Forelimb muscle (tissue), 1 donor: ENCODE results near the gene IDE. TPM values are rescaled to one million over a fixed set of nuclear protein-coding genes. Genes with fewer than 3 reads are reported as not detected.
A peak's percentile ranks its signal among the peaks of the same experiment; 100 is the strongest.
"Not testable (repeated sequence)": the region's sequence is repeated elsewhere in the genome, so short reads cannot be mapped to it uniquely, and the experiment has no call there.

ENCODE experiments used
- DNase-seq: peaks from one replicate; pipeline ENCODE4 v3.0.0-alpha.2; 2013; ENCODE audit warnings: low read depth
- polyA plus RNA-seq: library from polyadenylated mRNA; unstranded; fragments of 120-200 nt; gene quantifications from one replicate; pipeline ENCODE4 v1.2.1, GENCODE V29; 2013; ENCODE audit not compliant: insufficient read length

The IDE gene
- 15.3 TPM for polyA plus RNA-seq

DNA sequence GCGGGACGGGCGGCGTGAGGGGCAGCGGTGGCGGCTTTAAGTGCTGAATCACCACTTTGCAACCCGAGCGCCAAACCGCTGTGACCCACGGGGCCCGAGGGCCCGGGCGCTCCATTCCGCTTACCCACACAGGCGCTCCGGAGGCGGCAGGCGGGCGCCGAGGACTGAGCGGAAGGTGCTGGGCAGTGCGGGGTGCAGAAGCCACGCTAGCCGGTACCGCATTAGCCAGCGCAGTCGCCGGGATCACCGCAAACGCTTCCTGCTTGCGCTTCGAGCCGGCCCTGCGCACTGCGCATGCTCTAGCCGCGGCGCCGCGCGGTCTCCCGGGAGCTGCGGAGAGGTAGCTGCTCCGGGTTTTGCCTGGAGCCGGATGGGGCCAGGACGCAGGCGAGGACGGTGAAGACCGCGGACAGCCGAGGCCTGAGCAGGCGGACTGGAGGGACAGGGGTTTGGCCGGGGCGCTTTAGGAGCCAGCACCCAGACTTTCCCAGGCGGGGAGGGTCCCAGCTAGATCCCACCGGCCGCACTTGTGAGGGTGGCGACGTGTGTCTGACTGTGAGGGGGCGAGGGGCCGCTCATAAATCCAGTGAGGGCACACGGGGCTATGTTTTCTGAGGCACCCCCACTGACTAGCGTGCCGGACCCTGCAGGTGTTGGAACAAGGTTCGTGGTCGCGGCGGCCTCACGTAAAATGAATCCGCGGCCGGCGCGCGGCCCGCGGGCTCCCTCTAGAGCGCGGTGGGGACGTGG lies at the start of gene IDE:
TSS of gene IDE (minus strand) at position 296 of the 750 bp plus-strand sequence. CDS start at position 222, 74 bp downstream.
- DNase-seq = no peak

DNA sequence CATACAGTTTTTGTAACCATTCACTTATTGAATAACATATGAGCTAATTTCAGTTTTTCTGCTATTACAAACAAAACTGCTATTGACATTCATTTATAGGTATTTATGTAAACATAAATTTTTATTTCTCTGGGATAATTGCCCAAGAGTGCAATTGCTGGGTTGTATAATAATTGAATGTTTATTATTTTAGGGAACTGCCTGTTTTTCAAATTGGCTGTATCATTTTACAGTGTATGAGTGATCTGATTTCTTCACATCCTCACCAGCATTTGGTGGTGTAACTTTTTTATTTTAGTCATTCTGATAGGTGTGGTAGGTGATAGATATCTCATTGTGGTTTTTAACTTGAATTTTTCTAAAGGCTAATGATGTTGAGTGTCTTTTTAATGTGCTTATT lies 45.5 kb upstream of the IDE start:
- no peak for DNase-seq

DNA sequence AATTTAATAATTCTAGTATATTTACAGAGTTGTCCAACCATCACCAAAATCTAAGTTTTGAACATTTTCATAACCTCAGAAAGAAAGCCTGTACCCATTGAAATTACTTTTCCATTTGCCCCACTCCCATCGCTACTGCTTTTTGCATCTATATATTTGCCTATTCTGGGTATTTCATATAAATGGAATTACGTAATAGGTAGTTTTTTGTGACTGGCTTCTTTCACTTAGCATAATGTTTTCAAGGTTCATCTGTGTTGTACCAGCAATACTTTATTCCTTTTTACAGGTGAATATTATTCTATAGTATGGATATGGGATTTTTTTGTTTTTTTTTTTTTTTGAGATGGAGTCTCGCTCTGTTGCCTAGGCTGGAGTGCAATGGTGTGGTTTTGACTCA lies 41.6 kb upstream of the IDE start:
- no peak for DNase-seq

DNA sequence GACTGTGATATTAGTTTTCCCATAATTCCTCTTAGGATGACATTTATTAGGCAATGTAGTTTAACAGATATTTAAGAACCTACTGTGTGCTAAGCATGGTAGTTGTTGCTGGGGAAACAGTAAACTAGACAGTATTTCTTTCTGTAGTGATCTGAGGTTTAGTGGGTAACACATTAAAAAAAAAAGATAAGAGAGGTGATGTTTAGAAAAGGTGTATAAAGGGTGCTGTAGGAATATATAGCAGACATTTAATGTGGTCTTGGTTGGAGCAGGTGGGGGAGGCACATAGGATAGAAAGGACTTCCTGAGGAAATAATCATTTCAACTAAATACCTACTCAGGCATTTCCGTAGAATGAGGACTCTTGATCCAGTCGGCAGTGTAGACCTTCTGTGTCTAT lies 30.9 kb upstream of the IDE start:
- no peak for DNase-seq

DNA sequence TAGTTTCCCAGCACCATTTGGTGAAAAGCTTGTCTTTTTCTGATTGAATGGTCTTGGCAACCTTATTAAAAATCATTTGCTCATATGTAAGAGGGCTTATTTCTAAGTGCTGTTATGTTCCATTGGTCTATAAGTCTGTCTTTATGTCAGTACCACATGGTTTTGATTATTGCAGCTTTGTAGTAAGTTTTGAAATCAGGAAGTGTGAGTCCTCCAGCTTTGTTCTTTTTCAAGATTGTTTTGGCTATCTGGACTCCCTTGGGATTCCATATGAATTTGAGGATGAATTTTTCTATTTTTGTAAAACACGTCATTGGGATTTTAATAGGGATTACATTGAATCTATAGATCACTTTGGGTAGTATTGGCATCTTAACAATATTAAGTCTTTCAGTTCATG lies 24.4 kb upstream of the IDE start:
- DNase-seq = no peak

DNA sequence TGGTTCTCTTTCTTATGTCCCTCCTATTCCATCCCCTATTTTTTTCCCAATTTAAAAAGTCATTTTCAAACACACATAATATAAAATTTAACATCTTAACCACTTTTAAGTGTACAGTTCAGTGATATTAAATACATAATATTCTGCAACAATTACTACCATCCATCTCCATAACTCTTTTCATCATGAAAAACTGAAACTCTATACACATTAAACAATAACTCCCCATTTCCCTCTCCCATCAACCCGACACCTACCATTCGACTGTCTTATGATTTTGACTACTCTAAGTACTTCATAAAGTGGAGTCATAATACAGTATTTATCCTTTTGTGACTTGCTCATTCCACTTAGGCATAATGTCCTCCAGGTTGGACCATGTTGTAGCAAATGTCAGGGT lies 21.6 kb upstream of the IDE start:
- DNase-seq = no peak

DNA sequence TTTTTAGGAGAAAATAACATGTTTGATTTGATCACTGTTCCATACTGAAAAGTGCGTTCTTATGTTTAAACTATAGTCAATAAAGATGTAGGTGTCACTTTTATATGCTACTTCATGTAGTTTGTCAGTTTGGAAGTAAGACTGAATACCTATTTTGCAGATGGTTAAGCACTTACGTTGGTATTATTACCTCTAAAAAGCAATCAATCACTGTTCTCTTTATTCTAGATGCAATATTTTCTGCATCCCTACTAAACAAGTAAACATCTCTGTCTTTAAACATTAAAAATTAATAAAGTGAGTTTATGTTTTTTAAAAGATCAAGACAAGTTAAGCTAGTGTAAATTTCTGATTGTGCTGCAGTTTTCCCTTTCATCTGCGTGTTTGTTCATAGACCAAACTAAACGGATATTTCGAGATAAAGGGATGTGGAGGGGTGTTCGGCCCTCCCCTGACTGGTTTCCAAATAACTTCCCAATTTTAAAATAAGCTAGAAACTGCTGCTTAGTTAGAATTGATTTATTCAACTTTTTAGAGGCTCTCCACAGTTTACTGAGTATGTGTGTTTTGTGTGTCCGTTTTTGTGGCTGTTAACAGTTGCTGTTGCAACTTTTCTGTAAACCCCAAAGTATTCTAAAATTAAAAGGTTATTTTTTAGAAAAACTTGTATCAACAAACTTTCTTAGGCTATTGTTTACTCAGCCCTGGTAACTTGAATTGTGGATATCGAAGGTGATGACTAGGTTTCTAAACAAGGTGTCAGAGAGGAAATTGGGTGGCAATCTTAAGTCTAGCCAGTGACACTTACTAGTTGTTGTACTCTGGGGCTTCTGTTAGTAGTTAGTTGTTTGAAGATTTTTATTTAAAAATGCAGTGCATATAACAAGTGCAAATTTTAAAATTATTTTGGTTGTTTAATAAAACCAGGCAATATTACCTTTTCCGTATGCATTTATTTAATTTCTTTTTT lies 20.0 kb upstream of the IDE start:
- DNase-seq = no peak

DNA sequence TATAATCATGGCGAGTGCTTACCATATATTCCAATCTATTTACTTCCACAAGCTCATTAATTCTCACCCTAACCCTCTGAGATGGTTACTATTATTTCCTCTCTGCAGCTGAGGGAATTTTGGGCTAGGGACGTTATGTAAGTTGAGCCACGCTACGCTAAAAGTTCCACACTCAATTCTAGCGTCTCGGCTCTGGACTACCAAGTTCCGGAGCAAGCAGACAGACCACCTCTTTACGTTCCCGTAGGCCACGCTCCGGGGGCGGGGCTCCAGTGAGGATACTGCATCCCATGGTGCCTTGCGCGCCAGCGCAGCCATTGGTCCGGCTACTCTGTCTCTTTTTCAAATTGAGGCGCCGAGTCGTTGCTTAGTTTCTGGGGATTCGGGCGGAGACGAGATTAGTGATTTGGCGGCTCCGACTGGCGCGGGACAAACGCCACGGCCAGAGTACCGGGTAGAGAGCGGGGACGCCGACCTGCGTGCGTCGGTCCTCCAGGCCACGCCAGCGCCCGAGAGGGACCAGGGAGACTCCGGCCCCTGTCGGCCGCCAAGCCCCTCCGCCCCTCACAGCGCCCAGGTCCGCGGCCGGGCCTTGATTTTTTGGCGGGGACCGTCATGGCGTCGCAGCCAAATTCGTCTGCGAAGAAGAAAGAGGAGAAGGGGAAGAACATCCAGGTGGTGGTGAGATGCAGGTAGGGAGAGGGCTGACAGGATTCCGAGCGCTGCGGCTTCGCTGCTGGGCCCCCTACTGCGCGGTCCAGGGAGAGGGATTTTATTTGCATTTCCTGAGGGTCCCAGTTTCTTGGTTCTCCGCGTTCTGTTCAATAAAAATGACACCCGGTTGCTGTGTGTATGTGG lies 19.1 kb upstream of the IDE start, which contains the start of gene KIF11:
TSS of gene KIF11 (plus strand) at position 370 of the 858 bp plus-strand sequence. CDS start at position 616, 246 bp downstream.
- peak; percentile 95 for DNase-seq

DNA sequence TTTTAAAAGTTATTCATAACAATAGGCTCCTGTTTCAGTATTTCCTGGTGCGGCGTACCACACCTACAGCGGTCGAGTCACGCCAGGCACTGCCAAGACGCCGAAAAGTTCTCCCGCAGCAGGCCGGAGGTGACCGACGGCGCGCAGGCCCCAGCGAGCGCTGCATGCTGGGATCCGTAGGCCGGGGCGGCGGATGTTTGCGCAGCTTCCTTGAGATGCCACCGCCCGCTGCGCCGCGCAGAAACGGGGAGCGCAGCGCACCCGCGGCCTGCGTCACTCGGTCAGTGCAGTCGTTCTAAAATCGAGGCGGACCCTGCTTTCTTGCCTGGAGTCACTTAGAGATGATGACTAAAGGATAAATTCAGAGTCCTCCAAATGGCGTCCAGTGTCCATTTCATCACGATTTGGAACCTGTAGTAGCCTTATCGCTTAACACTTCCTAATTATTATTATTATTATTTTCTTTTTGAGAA lies 17.7 kb upstream of the IDE start:
- peak; percentile 81 for DNase-seq

DNA sequence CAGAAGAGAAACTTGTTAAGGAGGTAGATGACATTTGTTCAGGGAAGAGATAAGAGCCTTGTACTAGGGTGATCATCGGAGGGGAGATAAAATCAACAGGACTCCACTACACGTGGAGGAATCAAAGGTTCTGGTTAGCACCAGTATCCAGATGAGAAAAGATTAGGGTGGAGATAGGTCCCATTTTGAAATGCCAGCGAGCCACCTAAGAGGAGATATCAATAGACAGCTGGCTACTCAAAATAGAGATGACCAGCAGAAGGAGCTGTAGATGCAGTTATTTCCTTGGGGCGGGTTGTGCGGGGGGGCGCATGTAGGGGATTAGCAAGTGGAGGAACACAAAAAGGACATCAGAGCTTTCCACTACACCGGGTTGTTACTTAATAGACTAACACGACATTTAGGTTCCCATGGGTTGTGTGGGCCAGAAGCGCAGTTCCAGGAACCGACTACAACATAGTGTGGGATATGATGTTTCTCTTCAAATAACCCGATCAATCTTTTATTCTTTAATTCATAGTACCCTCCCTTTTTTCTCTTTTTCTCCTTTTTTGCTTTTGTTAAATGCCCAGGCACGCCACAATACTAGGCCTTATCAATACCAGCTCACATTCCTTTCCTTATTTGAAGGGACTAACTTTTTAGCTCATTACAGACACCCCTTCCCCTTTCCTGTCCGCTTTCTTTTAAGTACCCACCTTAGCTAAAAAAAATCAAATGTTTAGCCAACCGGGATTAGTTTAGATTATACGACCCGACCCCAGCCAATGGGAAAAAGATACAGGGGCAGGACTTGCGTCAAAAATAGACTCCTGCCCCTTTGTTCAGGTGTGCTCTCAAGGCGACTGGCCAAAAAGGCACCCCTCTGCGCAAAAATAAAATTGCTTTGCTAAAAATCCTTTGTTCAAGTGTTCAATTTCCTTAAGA lies 17.0 kb upstream of the IDE start:
- no peak for DNase-seq

DNA sequence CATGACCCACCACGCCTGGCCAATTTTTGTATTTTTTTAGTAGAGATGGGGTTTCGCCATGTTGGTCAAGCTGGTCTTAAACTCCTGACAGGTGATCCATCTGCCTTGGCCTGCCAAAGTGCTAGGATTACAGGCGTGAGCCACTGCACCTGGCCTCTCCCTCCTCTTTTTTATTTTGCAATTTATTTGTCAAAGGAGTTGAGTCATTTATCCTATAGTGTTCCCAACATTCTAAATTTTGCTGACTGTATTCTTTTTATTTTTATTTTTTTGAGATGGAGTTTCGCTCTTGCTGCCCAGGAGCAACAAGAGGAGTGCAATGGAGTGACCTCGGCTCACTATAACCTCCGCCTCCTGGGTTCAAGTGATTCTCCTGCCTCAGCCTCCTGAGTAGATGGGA lies 8.5 kb upstream of the IDE start:
- not testable (repeated sequence) for DNase-seq

DNA sequence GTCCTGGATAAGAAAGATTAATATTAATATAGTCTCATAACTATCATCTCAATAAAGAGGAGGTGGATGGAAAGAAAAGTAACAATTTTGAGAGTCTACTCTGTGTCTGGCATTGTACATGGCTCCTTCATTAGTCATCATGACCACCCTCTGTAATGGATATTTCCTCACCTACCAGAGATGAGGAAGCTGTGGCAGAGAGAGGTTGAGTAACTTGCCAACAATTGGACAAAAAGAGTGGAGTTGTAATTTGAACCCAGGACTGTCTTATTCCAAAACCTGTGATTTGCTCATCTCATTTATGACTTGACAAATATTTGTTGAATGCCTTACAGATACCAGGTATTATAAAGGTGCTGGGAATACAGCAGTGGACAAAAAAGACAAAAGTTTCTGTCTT lies 2.1 kb upstream of the IDE start:
- DNase-seq = no peak

DNA sequence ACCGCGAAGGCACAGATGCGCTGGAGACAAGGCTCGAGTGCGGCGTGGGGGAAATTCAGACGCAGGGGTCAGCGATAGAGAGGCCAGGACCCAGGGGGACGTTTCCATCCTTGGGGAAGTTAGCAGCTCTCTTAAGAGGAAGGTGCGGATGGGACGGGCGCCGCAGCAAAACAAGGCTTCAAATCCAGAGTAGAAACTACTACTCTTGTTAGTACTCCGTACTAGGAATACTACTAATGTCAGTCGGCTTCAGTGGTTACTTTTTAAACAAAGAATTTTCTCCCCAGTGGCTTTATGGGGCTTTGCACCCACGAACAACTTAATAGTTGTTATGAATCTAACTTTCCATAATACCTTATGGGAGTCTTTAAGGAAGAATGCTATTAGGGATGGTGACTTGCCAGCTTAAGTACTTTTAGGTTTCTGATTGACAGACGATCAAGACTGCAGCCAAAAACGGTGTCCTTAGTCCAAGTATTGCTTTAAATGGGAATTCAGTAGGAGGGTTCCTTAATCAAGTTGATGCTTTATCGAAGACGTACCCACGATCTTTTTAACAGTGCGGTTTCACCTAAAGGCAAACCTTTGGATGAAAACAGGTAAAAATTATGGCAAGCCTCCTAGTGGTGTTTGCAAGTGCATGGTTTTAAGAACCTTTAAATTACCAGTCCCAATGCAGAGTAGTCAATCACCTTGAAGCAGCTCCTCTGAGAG lies 812 bp upstream of the IDE start:
- DNase-seq = no peak

DNA sequence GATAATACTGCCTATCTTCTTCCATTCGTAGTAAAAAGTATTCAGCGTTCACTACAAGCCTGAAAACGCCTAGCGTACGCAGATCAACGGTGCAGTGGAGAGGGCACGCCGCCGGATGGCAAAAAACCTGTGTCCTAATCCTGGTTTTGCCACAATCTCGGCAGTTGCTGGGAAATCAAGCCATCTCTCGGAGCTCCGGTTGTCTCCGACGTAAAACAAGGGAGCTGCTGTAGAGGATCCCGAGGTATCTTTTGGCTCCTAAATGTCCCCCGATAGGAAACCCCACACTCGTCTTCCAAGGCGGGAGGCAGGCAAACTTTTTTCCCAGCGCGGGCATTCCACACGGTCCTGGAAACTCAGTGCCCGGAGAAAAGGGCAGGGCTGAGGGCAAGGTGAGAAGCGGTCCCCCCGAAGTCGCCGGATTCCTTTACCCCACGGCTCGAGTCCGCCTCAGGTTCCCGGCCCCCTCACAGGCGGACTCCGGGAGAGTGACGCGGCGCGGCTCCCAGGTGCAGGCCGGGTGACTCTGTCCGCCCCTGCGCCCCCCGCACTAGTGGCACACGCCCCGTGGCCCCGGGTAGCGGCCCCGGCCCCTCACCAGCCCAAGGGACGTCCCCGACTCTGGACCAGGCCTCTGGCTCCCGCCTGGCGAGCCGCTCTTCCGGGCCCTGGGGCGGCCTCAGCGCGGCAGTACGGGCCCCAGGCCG lies 649 bp downstream of the IDE start:
- DNase-seq = no peak

DNA sequence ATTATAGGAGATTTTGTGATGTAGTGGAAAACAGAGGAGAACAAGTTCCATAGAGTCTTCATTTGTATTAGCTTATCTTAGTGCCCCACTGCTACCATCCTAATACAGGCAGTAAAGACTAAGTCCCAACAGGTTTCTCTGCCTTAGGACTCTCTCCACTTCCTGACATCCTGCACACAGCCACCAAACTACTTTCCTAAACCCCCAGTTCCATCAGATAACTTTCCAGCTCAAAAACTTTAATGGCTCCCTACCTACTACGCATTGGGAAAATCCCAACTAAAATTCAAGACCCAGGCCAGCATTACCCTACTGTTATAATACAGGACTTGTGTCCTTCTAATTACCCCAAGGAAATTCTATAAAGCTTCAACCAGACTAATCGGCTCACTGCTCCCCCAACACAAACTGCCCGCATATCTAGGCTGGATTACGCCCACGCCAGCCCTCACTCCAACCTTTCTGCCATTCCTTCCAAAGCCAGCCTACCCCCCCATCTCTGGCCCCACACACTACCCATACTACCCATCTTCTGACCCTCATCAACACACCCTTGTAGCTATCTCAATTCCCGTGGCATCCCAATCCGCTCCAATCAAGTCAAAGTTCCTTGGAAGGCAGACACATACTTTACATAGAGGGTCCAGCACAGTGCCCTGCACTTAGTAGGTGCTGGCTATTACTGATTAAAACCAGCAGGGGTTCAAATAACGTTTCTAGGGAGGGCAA lies 1.4 kb downstream of the IDE start:
- no peak for DNase-seq

DNA sequence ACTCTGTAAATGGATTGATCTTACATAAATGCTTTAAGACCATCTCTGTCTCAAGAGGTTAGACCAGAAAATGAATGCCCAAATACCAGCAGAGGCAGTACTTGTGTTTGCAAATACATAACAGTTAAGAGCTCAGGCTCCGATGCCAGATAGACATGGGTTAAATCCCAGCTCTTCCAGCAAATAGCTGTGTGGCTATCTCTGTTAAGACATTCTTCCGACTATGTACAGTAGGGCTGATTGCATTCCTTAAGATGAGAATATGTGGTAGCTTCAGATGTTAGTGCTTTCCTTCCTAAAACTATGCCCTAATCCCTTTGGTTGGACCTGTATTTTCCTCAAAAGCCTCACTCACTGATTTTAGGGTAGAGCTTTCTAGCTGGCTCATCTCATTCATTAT lies 2.2 kb downstream of the IDE start:
- DNase-seq = no peak

DNA sequence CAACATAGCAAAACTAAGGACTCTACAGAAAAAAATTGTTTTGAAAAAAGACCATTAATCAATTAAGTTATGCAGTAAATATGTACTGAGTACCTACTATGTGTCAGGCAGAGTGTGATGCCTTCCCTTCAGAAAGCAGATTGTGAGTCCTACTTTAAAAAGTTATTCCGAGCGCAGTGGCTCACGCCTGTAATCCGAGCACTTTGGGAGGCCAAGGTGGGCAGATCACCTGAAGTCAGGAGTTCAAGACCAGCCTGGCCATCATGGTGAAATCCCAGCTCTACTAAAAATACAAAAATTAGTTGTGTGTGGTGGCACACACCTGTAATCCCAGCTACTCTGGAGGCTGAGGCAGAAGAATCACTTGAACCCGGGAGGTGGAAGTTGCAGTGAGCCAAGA lies 4.2 kb downstream of the IDE start:
- not testable (repeated sequence) for DNase-seq

DNA sequence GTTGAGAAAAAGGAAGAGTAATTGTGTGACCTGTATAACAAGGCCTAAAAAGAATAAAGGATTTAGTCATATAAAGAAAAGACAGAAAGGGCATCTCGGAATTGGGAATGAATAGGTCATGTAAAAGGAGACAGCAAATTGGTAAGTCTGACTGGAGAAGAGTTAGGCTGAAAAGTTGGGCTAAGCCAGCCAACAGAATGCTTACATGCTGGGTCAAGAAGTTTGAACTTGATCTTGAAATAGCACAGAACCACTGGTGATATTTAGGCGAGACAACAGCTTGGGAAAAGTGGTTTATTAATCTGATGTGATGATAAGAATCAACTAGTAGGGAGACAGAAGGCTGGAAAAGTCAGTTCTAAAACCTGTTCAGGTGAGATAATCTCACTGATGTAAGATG lies 4.8 kb downstream of the IDE start:
- DNase-seq = no peak
